HG03066 (cell line): Measurements from ENCODE around the gene IL1RAP.

Source experiments
- ATAC-seq: cut with Tn5 transposase; IDR thresholded peaks from one replicate; pipeline ENCODE4 v1.9.1; 2021; ENCODE audit warnings: low read depth; ENCODE audit not compliant: unreplicated experiment

The IL1RAP gene

GRCh38 chr3:190568036-190568435 is 54.2 kb downstream of the IL1RAP start:
- ATAC-seq = no peak

- no peak for ATAC-seq
These were observed 60.6 kb downstream of the IL1RAP start for GRCh38 chr3:190574473-190574872.

GRCh38 chr3:190575437-190576185 is 61.7 kb downstream of the IL1RAP start:
- no peak for ATAC-seq

GRCh38 chr3:190577225-190577624 is 63.3 kb downstream of the IL1RAP start:
- no peak for ATAC-seq

- ATAC-seq = no peak
These were observed 65.7 kb downstream of the IL1RAP start for GRCh38 chr3:190579514-190580137.

- ATAC-seq = no peak
These were observed 66.5 kb downstream of the IL1RAP start for GRCh38 chr3:190580417-190580816.

- ATAC-seq = no peak
These were observed 67.2 kb downstream of the IL1RAP start for GRCh38 chr3:190581041-190581541.

- no peak for ATAC-seq
These were observed 68.8 kb downstream of the IL1RAP start for GRCh38 chr3:190582667-190583066.

GRCh38 chr3:190585805-190586630 is 72.1 kb downstream of the IL1RAP start:
- ATAC-seq = no peak

GRCh38 chr3:190586631-190587011 is 72.7 kb downstream of the IL1RAP start:
- ATAC-seq = peak; percentile 73

- no peak for ATAC-seq
These were observed 74.7 kb downstream of the IL1RAP start for GRCh38 chr3:190588570-190588969.

- ATAC-seq = no peak
These were observed 75.4 kb downstream of the IL1RAP start for GRCh38 chr3:190589326-190589725.

- ATAC-seq = no peak
These were observed 77.2 kb downstream of the IL1RAP start for GRCh38 chr3:190591080-190591479.

- ATAC-seq = no peak
These were observed 79.2 kb downstream of the IL1RAP start for GRCh38 chr3:190593075-190593474.

- no peak for ATAC-seq
These were observed 80.3 kb downstream of the IL1RAP start for GRCh38 chr3:190594171-190594570.

- no peak for ATAC-seq
These were observed 81.4 kb downstream of the IL1RAP start for GRCh38 chr3:190595179-190595795.

GRCh38 chr3:190595807-190596206 is 81.9 kb downstream of the IL1RAP start:
- ATAC-seq = no peak

GRCh38 chr3:190596349-190597285 is 82.7 kb downstream of the IL1RAP start:
- ATAC-seq = no peak

- no peak for ATAC-seq
These were observed 83.4 kb downstream of the IL1RAP start for GRCh38 chr3:190597291-190597690.

- ATAC-seq = no peak
These were observed 87.7 kb downstream of the IL1RAP start for GRCh38 chr3:190601622-190602021.
